CD4-positive, alpha-beta T cell treated with Interleukin-4 for 4 hours (primary cell): ENCODE measurements around the gene PELI2.

Source experiments
- DNase-seq: peaks from one replicate; pipeline ENCODE4 v3.0.0-alpha.2; 2020

Gene PELI2

DNA sequence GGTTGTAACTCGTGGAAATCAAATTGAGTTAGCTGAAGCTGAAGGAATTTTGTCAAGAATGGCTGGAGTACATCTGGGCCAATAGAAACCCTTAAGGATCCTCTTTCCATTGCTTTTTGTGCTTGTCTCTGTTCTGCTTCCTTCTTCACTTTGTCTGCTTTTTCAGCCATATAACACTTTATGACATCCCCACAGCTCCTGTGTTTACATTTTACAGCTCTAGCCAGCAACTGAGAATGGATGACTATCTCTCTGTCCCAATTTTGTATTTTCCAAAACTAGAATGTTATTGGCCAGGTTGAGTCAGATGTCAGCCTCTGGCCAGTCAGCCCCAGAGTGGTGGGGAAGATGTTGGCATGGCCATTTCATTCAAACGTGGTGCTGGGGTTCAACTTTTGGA lies 57.6 kb downstream of the PELI2 start:
- DNase-seq, result no peak

DNA sequence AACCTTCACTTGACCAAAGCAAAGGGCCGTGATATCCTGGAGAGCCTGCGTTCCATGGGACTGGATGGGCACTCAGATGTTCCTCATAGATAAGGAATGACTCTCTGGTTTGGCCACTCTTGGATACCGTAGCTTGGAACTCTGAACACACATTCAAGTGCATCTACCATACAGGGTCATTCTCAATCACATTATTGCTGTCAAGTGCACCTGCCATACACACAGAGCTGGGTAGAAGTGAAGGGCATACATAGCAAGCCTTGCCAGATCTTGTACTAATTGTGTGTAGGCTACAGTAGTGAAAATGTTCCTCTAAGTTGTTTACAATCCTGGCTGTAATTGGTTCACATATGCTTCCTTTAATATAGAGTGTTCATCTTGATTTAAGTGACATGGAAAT lies 58.3 kb downstream of the PELI2 start:
- no peak for DNase-seq

DNA sequence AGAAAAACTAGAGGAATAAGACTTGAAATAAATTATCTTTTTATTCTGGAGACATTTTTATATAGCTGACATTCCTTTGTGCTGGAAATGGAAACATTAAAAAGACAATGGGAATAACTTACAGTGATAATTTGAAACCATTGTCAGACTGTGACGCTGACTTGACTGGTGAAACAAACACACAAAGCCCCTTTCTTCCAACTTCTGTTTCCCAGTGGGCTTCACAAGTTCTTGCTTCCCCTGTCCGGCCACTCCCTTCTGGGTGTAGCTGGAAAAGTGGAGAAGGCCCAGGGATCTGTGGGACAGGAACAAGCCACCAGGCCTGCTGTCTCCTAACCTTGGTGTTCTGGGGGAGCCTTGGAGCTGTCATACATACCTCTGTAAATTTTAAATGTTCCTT lies 58.8 kb downstream of the PELI2 start:
- no peak for DNase-seq

DNA sequence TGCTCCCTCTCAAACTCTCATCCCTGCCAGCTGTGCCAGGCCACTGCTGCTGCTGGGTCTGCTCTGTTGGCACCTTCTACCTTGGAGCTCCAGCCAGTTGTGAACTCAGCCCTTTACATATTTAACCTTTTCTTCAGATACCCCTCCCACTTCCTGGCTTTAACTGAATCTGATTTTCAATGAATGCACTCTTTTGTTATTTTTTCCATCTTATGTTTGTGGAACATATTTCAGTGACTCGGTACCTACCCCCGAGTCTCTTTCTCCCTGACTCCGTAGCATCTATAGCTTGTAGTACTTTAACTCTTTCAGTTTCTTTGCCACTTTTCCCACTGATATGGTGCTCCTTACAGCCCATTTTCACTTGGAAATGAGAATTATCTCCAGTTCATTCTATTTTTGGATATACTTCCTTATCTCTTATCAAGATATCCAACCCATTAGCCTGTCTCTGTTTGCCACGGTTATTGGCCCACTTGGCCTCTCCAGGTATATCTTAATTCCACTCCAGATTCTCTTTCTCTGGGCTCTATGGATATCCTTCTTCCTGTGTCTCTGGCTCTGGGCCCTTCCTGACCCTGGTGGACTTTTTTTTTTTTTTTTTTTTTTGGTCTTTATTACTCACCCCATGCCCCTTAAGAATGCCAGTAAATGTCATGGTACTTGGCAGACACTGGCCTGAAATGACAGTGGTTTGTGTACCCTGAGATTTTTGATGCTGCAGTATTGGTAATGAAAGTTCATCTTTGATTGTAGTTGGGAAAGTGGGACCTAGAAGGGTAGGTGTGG lies 62.7 kb downstream of the PELI2 start:
- no peak for DNase-seq

DNA sequence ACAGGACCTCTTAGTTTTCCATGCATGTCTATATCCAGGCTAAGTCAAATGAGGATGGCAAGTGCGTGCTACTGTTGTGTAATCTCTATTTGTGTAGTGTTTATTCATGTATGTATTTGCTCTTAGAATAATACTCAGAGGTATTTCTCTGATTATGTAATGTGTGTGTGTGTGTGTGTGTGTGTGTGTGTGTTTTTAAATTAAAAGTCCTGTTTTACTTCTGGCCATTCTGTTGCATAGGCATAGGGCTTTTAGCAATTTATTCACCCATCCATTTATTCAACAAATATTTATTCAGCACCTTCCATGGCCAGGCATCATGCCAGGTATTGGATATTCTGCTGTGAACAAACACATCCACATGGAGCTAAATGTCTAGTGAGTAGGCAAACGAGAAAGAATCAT lies 63.5 kb downstream of the PELI2 start:
- DNase-seq, result no peak

DNA sequence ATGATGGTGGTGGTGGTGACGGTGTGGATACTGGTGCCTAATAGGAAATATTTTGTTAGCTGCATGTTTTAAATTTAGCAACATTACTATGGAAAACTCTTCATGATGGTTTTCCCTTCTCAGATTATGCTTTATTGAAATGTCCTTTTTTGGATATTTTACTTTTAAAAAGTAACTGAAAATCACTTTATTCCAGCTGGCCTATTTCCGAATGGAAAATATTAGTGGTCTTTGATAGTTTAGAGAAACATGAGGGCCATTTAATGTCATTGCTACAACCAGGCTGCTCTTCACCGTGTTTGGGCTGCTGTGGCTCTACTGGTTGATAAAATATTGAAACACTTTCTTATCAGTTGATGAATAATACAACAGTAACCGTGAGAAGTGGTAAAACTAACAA lies 64.2 kb downstream of the PELI2 start:
- no peak for DNase-seq

DNA sequence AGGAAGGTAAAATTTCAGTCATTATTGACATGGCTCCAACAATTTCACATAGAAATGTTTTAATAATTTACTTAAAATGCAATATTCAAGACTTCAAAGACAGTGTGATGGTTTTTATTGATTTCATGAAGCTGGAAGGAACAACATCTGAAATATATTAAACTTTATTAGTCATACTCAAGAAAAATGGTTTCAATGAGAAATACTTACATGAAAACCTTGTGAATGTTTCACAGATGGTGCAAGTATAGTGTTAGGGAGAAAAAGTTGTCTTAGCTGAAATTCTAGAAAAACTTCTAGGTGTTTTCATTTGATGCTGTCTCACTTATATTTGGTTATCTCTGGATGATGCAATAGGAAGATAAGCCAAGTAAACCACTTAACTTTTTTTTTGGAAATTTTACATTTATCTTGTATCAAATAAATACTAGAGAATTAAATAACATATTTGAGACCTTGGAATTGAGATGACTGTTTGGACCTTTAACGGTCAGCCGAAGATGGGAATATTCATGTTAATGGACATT lies 65.5 kb downstream of the PELI2 start:
- no peak for DNase-seq

DNA sequence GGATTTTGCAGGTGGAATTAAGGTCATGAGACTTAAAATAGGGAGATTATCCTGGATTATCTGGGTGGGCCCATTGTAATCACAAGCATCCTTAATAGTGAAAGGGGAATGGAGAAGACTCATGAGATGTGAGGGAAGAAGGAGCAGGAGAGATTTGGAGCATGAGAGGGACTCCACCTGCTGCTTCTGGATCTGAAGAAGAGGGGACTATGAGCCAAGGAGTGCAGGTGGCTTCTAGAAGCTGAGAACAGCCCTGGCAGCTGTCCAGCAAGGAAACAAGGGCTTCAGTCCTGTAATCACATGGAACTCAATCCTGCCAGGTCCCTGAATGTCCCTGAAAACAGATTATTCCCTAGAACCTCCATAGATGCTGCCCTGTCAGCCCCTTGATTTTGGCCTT lies 67.8 kb downstream of the PELI2 start:
- DNase-seq, result no peak

DNA sequence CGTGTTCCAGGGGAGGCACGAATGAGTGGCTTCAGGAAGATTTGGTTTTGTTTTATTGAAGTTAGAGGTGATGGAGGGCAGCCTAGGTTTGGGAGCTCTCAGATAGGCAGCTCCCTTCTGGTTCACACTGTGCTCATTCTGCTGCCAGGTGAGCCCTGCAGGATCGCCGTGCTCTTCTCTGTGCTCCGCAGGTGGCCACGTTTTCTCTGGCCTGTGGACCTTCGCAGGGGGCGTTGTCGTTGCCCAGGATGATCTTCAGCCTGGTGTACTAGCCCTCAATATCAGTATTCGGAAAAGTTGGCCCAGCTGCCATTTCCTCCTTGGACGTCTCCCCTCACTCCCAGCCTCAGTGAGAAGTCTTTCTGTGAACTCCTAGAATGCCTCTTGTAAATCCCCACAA lies 69.5 kb downstream of the PELI2 start:
- no peak for DNase-seq

DNA sequence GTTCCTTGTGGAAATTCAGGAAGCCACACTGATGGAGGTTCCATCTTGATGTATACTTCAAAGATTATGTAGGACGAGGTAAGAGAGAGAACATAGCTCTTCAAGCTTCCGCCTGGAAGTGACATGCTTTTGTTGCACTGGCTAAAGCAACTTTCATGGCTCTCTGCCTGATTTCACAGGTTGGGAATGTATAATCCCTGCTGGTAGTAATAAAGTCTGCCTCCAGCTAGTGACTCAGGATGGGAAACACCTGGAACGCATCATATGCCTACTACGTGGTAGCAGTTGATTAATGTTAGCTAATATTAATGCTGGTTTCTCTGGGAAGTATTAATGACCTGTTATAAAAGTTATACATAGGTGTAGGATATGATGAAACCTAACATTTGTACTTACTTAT lies 71.1 kb downstream of the PELI2 start:
- DNase-seq, result no peak

DNA sequence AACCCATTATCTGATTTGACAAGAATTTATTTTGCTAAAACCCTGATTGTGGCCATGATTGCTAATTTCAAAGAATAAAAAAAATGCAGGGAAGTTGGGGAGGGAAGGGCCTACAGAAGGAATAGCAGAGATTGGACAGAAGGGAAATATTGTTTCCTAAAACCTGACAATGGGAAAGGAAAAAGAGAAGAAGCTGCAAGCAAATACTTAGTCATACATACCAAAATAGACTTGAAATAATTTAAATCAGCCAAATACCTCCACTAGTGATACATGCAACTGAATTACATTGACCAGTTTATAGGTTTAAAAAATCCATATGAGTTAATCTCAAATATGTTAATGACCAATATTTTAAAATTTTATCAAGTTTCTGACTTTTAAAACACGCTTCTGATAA lies 75.1 kb downstream of the PELI2 start:
- no peak for DNase-seq

DNA sequence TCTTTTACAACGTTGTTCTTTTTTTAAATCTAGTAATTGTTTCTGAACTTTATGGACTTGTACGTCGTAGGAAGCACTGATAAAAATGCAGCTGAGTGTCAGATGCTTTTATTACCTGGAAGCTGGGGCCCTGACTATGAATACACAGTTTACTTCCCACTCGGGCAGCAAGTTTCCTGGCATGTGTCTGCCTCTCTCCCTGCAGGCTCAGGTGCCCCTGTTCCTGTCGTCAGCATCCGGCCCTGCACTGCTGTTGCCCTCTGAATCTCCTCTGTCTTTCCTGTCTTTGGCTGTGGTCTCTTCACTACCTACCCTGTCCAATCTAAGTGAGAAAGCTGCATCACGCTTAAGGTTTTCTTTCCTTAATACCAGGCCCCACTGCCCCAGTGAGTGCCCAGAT lies 75.8 kb downstream of the PELI2 start:
- DNase-seq, result no peak

DNA sequence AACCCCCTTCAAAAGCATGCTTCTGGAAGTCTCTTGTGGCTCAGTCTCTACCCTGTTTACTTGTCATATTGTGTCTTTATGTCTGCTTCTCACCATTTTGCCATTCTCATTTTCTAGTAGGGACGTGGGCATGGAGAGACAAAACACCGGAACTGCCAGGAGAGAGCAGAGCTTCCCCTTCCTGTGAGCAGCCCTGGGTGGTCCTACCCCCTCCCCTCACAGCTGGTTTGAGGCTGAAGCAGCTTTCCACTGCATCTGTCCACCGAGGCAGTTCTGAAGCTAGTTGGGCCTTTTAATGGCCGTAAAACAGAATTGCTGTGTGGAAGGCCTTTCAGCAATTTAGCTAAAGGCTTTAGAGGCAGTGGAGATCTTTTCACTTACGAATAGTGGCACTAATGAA lies 77.0 kb downstream of the PELI2 start:
- DNase-seq, result no peak

DNA sequence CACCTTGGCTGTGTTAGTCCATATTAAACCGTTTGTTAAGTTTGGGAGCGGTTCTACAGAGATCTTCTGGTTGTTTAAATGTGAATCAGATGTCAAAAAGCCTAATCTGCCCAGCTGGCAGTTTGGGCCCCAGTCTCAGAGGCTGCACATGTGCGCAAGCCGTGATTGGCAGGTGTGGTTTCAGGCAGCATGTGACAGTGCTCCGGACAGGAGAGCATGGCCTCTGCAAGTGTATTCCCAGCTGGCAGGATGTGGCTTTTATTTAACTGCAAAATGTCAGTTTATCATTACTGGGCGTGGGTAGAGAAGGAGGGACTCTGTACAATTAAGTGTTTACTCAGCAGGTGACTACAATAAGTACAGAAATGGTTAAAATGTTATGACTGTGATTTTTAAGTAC lies 77.5 kb downstream of the PELI2 start:
- DNase-seq, result peak; percentile 5

DNA sequence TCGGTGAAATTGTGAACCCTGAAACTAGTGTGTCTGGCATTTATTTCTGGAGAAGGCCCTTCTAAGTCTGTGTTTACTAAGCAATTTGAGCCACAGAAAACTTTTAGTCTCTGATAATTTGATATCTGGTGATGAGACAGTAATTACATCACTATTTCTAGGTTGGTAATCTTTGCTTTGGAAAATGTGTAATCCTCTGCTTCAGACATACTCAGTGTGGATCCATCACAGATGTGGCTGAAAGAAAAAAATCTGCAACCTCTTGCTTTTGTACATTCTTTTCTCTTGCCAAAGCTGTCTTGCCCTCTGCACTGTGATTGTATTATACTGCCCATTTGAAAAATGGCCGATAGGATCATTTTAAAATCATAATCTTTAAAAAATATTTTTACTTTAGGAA lies 78.1 kb downstream of the PELI2 start:
- DNase-seq, result no peak

DNA sequence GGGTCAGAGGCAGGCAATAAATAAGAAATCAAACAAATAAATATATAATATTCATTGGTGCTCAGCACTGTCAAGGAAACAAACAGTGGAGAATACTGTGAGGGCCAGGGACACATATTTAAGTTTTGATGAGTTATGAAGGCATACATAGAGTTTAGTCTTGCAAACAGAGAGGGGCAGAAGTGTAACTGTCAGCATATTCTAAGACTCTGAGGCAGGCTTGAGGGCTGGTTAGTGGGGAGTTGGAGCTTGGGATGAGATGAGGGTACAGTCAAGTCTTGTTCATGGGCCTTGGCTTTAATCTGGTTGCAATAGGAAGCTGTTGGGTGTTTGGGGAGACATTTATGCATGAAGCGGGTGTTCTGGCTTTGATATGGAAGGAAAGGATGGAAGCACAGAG lies 78.9 kb downstream of the PELI2 start:
- DNase-seq, result no peak

DNA sequence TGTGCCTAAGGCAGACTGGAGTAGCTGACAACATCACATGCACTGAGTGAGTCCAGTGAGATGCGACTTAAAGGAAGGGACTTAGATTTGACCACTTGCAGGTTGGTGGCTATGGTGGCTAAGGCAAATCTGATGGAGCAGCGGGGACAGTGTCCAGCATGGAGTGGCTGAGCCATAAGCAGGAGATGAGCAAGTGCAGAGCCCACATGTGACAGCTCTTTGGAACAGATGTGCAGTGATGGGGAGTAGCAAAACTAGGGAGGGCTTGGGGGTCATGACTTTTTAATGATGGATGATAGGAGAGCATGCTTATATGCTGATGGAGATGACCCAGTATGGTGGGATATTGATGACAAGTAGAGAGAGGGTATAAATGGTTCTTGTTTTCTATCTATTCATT lies 80.2 kb downstream of the PELI2 start:
- no peak for DNase-seq

DNA sequence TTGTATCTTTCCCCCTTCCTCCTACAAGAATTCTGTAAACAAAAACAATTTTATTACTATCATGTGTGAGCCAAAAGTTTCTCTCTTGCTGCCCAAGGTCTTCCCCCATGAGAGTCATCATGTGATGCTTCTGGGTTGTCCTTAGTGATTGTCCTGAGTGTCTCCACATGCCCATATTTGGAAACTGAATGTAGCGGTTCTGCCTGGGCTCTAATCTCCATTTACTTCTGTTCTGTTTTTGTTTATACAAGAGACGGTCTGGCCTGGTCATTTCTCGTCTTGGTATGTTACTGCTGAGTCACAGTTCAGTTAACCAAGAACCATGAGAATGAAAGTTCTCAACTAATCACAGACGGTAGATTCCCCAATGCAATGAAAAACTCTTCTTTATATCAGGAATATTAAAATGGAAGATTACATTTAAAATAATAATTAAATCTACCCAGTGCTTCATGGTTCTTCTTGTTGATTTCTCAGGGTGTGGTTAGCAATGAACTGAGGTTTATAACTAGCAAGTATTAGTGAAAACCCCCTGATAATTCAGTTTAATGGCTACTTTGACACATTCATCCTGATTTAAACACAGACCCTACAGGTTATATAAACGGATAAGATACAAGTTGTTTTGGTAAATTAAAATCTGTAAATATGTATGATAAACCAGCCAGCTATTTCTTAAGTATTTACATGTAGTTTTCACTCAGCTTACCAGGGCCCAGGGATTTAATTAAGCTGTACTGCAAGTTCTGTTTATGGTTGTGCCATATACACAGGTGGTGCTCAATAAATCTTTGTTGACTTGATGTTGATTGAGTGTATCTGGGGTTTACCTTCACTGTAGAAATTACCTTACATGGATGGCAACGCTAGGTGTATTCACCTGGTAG lies 81.1 kb downstream of the PELI2 start:
- no peak for DNase-seq

DNA sequence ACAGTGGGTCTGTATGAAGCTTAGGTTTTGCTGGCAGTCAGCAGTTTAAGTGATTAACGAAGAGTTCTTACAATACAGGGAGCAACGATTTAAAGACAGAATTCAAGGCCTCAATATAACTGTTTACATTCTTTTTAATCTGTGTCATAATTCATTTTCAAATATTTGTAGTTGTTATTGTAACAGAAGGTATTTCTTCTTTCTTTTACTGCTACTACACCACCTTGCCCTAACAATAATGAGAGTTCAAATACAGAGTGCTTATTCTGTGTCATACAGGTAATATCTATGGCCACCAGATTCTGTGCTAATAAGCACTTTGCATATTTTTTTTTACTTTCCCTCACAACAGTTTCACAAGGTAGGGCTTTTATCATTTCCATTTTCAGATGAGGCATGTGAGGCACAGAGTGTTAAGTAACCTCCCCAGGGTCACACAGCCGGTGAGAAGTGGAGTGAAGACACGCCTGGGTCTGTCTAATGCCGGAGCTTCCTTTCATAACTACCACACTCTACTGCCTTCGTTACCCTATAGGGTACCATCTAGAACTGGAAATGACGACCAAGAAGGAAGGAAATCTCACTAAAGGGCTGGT lies 81.9 kb downstream of the PELI2 start:
- DNase-seq, result no peak

DNA sequence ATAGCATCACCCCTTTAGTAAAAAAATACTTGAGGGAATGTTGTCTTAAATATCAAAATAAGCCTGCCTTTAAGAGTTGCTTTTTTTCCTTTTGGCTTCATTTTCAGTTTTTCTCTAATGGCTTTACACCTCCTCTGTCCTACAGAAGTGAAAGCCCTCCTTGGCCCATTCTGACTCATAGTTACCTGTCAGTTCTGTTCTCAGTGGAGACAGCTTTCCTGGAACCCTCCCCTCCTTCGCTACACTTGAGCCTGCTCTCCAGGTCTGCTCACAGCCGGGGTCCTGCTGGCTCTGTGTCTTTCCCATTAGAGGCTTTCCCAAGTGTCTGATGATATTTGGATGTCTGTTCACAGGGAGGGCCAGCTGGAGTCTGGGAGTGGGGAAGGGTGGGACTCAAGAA lies 84.0 kb downstream of the PELI2 start:
- no peak for DNase-seq

DNA sequence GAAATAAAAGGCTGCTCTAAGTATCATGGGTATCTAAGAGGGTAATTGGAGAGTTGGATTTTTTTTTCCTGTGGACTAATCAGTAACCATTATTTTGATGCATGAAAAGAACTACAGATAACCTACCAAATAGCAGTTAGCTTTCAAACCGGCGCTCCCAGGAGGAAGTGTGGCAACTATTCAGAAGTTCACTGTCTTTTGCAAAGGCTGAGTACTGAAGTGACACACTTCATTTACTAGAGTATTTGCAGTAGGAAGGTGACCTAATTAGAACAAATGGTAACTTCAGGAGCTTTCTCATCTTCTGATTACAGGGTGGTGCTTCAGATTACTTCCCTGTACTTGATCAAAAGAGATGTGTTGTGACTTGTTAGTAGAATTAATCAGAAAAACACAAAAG lies 87.7 kb downstream of the PELI2 start:
- DNase-seq, result no peak

DNA sequence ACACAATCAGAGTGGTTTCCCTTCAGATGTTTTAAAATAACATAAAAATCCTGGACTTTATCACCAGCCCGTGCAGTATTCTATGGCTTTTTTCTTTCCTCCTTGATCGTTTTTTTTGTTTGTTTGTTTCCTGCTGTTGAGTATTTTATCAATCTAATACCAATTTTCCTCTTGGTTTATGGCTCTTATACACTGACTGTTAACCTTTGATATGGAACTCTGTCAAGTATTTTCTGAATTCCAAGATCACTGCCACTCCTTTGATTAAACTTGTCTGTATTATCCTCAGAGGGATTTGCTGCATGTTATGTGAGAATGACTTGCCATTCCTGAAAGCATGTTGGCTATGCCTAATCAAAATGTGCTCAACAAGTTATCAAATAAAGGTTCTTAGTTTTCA lies 88.4 kb downstream of the PELI2 start:
- DNase-seq, result no peak

DNA sequence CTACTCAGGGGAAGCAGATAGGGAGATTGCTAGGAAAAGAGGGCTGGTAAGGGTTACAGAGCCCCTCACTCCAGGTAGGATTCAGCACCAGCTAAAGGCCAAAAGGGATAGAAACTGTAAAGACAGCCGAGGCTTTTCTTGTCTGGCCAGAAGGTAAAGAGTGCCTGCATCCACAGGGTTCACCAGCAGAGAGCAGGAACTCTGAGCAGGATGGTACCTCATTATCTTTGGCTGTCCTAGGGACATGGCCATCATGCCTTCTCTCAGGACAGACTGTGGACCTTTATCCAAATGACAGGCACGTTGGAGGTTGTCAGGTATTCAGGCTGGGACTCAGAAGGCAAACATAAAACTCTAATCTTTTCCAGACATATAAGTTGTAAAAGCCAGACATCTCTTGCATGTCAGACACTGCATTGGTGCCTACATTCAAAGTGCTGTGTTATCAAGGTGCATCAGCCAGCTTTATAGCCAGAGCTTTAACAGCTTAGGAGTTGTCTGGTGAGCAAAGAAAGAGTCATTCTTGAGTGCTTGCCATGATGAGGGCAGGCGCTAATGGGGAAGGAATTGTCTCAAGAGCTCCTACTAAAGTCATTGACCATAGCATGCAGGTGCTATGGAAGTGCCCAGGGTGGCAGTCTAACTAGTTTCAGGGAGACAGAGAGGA lies 89.5 kb downstream of the PELI2 start:
- no peak for DNase-seq
